GM12875 (cell line): ENCODE measurements around the gene CRIP1.
A peak's percentile ranks its signal among the peaks of the same experiment; 100 is the strongest.

Source experiments
- H3K4me3 ChIP-seq: one replicate; pipeline ENCODE4 v1.5.1; 2011; ENCODE audit warnings: low read depth, low read length, control low read depth
- CTCF ChIP-seq: IDR thresholded peaks from 2 replicates; pipeline ENCODE4 v1.5.1; 2011; ENCODE audit warnings: low read depth, mild to moderate bottlenecking, control low read depth, inconsistent platforms, low read length, moderate library complexity, borderline replicate concordance; ENCODE audit not compliant: insufficient read depth

Gene CRIP1

GRCh38 chr14:105473033-105473676, 13.5 kb upstream of the CRIP1 start:
- H3K4me3 ChIP-seq = no peak overlapping the region

GRCh38 chr14:105473677-105474482, 12.8 kb upstream of the CRIP1 start:
- peak overlapping the region; percentile 44 for H3K4me3 ChIP-seq
- TF ChIP-seq CTCF = no peak

More at GRCh38 chr14:105473033-105473676, 13.5 kb upstream of the CRIP1 start:
- TF ChIP-seq CTCF = no peak

GRCh38 chr14:105474483-105475268, 12.0 kb upstream of the CRIP1 start, which contains the start of gene CRIP2:
Gene CRIP2, plus strand, starts transcription at chr14:105474821. Its CDS starts 42 bp downstream, at chr14:105474863.
- TF ChIP-seq CTCF = no peak
- peak within 1 kb of the TSS; percentile 44 for H3K4me3 ChIP-seq

- H3K4me3 ChIP-seq = no peak overlapping the region
- TF ChIP-seq CTCF = no peak
Measured at GRCh38 chr14:105475269-105476096, 11.2 kb upstream of the CRIP1 start.

GRCh38 chr14:105476097-105476830, 10.4 kb upstream of the CRIP1 start:
- no peak overlapping the region for H3K4me3 ChIP-seq
- no peak for TF ChIP-seq CTCF
